ENCODE measurements around the gene KIF19. TPM values are rescaled to one million over a fixed set of nuclear protein-coding genes. Genes with fewer than 3 reads are reported as not detected.

The KIF19 gene
- total RNA-seq, 4 donors from 2014 or later: 0.81 to 2.1 (median 1.5) TPM

DNA sequence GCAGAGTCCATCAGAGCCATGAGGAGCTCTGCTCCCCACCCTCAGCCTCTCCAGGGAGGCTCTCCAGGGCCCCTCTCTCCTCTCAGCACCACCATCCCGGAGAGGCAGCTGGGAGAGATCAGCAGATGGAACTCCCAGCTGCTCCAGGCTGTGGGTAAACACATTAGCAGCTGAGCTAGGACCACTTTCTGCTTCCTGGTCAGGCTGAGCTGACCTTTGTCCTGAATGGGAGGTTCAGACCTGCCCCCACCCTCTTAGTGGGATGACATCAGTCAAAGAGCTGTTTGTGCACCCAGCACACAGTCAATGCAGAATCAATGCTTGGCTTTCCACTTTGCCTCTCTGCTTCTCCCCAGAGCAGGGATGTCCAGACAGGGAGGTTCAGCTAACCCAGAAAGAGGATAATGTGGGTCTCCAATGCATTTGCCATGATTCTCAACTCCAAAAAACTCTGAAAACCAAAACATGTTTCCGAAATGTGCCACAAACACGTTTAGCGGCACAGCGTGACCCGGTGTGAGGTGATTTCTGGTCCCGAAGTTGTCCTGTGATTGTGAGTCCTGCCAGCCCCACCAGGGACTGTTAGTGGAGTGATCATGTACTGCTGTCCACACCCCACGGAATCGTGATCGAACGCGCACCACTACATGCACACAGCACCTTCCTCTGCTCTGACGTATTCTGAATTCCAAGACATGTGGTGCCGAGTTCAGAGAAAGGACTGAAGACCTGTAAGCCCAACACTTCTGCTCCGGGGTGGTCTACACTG lies 48.0 kb downstream of the KIF19 start:
- no peaks in the 10 kb centered on the region for H3K9me3 ChIP-seq
- 0 to 84% methylated on average over 1 to 11 of the region's 15 CpGs for WGBS, 2 donors (ENCODE audit: low coverage in 1 of 2)
- no peak for ATAC-seq
- H3K27ac ChIP-seq: peak overlapping the region in 2 of 4 donors; percentile 11 to 38
- no peaks in the 10 kb centered on the region for H3K36me3 ChIP-seq
- H3K4me3 ChIP-seq: no peak overlapping the region
- H3K27me3 ChIP-seq: peaks cover 18% of the 10 kb centered on the region
- TF ChIP-seq, protein P1, sequence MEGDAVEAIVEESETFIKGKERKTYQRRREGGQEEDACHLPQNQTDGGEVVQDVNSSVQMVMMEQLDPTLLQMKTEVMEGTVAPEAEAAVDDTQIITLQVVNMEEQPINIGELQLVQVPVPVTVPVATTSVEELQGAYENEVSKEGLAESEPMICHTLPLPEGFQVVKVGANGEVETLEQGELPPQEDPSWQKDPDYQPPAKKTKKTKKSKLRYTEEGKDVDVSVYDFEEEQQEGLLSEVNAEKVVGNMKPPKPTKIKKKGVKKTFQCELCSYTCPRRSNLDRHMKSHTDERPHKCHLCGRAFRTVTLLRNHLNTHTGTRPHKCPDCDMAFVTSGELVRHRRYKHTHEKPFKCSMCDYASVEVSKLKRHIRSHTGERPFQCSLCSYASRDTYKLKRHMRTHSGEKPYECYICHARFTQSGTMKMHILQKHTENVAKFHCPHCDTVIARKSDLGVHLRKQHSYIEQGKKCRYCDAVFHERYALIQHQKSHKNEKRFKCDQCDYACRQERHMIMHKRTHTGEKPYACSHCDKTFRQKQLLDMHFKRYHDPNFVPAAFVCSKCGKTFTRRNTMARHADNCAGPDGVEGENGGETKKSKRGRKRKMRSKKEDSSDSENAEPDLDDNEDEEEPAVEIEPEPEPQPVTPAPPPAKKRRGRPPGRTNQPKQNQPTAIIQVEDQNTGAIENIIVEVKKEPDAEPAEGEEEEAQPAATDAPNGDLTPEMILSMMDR (IDR thresholded peaks at IDR 0.05): no peak
- no peak for TF ChIP-seq POLR2A (IDR thresholded peaks at IDR 0.05)
- no peak for TF ChIP-seq EP300 (IDR thresholded peaks at IDR 0.05)
- no peak for TF ChIP-seq POLR2AphosphoS5 (IDR thresholded peaks at IDR 0.05)
- peaks cover 0 to 18% (median 0%) of the 10 kb centered on the region in 3 donors for H3K4me1 ChIP-seq

DNA sequence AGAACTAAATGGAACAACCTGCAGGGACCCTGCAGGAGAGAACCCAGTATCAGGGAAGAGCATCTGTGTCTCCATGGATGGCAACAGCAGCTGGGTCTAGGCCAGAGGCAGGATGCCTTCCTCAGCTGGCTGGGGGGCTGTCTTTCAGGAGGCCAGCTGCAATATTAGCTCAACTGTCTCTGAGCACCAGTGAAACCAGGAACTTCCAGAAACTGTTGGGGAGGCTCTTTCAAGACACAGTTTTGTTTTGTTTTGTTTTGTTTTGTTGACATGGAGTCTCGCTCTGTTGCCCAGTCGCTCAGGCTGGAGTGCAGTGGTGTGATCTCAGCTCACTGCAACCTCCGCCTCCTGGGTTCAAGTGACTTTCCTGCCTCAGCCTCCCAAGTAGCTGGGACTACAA lies 48.8 kb downstream of the KIF19 start:
- peaks cover 9% of the 10 kb centered on the region for H3K27me3 ChIP-seq
- H3K9me3 ChIP-seq: no peaks in the 10 kb centered on the region
- H3K4me3 ChIP-seq: no peak overlapping the region
- TF ChIP-seq, protein P1 (IDR thresholded peaks at IDR 0.05): no peak
- TF ChIP-seq EP300 (IDR thresholded peaks at IDR 0.05) (no peak), POLR2AphosphoS5 (IDR thresholded peaks at IDR 0.05) (no peak), POLR2A (IDR thresholded peaks at IDR 0.05) (no peak)
- WGBS, 2 donors (ENCODE audit: low coverage in 1 of 2): 79% methylated on average over 3 of the region's 3 CpGs; no CpG with 5 or more reads in 1 of the 2 donors
- H3K36me3 ChIP-seq: no peaks in the 10 kb centered on the region
- H3K27ac ChIP-seq: no peak overlapping the region
- ATAC-seq: no peak
- peaks cover 3 to 24% (median 5%) of the 10 kb centered on the region in 3 donors for H3K4me1 ChIP-seq

DNA sequence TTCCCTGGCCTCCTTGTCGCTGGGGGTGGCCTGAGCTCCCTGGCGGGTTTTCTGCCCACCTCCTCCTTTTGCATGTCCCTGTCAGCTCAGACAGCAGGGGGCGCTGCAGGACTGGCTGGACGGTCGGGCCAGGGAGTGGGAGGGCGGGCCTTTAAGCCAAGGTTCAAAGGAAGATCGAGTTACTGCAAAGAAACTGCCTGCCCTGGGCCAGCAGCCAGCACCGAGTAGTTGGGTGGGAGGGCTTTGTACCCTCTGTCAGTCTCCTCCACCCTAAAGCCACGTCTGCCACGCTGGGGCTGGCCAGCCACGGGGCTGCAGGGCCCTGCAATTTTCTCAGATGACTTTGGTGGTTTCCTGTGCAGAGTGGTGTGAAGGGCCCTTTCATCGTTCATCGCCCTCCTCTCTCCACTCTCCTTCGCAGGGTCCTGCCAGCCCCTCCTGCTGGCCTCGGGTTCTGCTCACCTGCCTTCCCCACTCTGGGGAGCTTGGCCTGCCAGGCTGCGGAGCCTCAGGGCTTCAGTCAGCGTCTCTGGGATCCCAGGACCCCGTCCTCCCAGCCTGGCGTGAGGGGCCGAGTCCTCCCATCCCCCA lies 53.6 kb downstream of the KIF19 start:
- no peaks in the 10 kb centered on the region for H3K36me3 ChIP-seq
- TF ChIP-seq POLR2A (IDR thresholded peaks at IDR 0.05) (no peak), EP300 (IDR thresholded peaks at IDR 0.05) (no peak), POLR2AphosphoS5 (IDR thresholded peaks at IDR 0.05) (peak; percentile 8)
- TF ChIP-seq, protein P1 (IDR thresholded peaks at IDR 0.05): peak in 3 of 4 experiments; percentile 98 to 99 (median 99)
- H3K27me3 ChIP-seq: no peaks in the 10 kb centered on the region
- peak; percentile 82 for ATAC-seq
- peaks cover 4 to 19% (median 11%) of the 10 kb centered on the region in 3 donors for H3K4me1 ChIP-seq
- WGBS, 2 donors (ENCODE audit: low coverage in 1 of 2): 0% methylated on average over 2 of the region's 20 CpGs; no CpG with 5 or more reads in 1 of the 2 donors
- peak overlapping the region in 3 of 4 donors; percentile 33 to 68 (median 57) for H3K27ac ChIP-seq
- H3K9me3 ChIP-seq: no peaks in the 10 kb centered on the region
- H3K4me3 ChIP-seq: peak overlapping the region in 1 of 2 donors; percentile 34

DNA sequence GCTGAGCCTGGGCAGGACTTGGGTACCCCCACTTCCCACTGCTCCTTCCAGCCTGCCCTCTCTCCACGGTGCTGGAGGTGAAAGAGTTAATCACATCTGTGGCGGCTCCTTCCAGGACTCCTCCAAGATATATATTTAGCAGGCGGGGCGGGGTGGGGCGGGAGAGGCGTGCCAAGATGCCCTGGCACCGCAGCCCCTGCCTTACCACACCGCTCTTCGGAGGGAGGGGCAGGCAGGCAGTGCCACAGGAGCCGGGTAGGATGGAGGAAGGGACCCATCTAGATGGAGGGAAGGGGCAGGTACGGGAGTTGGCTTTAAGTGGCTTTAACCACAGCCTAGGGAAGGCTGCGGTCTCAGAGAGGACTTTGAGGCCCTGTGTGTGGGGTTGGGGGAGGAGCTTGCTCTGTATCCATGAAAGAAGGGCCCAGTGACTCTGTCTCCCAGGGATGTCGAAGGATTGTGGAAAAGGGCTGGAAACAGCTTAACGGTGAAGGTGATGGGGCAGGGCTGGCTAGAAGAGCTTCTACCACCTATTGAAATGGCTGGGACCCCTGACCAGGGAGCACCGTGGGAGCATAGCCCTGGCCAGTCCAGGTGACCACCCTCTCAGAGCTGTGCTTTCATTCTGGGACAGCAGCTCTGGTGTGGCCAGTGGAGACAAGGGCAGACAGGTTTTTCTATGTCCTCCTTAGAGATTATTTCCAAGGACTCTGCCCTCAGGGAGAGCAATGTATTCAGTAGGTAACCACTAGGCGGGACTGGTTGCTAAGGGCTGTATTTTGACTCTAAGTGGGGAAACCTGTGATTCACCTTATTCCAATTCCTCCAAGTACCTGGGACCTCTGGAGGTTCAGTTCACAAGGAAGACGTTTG lies 54.3 kb downstream of the KIF19 start:
- Histone ChIP-seq H3K4me3 (peak overlapping the region in 1 of 2 donors; percentile 34), H3K36me3 (no peaks in the 10 kb centered on the region), H3K27me3 (no peaks in the 10 kb centered on the region), H3K9me3 (no peaks in the 10 kb centered on the region), H3K4me1 (peaks cover 4 to 18% (median 11%) of the 10 kb centered on the region in 3 donors), H3K27ac (peak overlapping the region in 3 of 4 donors; percentile 33 to 68 (median 57))
- TF ChIP-seq, protein P1 (IDR thresholded peaks at IDR 0.05): no peak
- no peak for TF ChIP-seq EP300 (IDR thresholded peaks at IDR 0.05)
- no peak for TF ChIP-seq POLR2A (IDR thresholded peaks at IDR 0.05)
- TF ChIP-seq POLR2AphosphoS5 (IDR thresholded peaks at IDR 0.05): no peak
- WGBS, 2 donors (ENCODE audit: low coverage in 1 of 2): 59 to 63% methylated on average over 2 to 6 of the region's 17 CpGs
- ATAC-seq: peak; percentile 80
